GM12873 (cell line): ENCODE measurements around the gene CCDC30.

Source experiments
- TF ChIP-seq, protein P1 (sequence below): IDR thresholded peaks from 2 replicates; pipeline ENCODE4 v1.5.1; 2012; ENCODE audit warnings: low read depth, mild to moderate bottlenecking, moderate library complexity, low read length, control low read depth; ENCODE audit not compliant: insufficient read depth; ENCODE audit errors: missing control alignments

The CCDC30 gene

DNA sequence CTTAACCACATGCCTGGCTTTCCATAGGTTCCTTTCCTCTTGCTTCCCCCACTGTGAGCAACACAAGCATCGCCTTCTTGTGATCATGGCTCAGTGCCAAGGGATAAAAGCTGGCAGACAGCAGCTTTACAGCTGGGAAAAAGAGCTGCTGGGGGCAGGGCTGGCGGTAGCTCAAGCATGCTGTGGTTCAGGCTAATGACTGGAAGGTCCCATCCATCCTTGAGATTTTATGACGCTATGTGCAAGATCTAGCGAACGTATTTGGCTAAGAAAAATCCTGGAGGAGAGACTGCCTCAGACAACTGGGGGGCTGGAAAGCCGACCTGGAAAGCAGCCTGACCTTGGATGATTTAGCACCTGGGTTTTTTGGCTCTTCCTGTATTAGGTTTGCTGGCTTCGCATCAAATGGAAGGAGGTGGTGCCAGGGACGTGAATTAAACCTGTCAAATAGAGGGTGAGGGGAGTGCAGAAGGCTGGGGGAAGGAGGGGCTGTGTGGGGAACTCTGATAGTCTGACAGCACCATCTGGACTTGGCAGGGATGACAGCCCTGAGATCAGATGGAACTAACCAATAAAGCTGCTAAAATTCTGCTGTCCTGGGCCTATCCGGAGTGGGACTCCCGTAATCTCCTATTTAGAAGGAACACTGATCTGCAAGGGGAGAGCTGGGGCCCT lies 42.0 kb upstream of the CCDC30 start:
- TF ChIP-seq, protein P1, sequence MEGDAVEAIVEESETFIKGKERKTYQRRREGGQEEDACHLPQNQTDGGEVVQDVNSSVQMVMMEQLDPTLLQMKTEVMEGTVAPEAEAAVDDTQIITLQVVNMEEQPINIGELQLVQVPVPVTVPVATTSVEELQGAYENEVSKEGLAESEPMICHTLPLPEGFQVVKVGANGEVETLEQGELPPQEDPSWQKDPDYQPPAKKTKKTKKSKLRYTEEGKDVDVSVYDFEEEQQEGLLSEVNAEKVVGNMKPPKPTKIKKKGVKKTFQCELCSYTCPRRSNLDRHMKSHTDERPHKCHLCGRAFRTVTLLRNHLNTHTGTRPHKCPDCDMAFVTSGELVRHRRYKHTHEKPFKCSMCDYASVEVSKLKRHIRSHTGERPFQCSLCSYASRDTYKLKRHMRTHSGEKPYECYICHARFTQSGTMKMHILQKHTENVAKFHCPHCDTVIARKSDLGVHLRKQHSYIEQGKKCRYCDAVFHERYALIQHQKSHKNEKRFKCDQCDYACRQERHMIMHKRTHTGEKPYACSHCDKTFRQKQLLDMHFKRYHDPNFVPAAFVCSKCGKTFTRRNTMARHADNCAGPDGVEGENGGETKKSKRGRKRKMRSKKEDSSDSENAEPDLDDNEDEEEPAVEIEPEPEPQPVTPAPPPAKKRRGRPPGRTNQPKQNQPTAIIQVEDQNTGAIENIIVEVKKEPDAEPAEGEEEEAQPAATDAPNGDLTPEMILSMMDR: no peak

DNA sequence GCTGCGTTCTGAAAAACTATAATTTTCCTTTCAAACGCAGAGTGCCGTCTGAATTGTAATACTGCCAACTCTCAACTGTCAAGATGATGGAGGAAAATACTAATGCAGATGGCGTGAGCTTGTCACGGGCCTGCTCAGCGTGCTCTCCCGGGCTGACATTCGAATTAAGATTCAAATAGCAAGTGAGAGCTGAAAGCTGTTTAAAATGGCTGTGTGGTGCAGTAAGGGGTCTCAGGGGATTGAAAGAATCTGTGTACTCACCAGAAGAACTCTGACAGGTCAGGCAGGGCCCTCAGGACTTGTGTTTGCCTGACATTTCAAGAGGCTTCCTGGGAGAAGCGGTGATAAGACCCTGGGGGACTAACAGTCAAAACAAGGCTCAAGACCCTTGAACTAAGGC lies 40.3 kb upstream of the CCDC30 start:
- TF ChIP-seq, protein P1: no peak

DNA sequence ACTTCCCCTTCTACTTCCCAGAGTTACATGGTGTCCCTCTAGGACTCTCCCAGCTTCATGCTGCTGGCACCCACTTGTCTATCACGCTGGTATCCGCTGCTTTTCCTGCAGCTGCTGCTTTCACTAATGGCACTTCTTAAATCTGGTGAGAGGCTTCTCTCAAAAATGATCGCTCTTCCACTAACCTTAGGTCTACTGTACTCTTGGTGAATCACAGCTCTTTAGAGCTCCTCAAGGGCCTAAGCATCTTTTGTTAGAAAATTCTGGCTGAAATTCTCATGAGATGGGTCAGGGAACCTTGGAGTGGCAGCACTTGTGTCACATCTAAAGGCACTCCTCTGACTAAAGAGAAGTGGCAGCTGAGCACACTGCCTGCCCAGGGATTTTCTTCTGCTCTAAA lies 39.4 kb upstream of the CCDC30 start:
- TF ChIP-seq, protein P1: no peak

DNA sequence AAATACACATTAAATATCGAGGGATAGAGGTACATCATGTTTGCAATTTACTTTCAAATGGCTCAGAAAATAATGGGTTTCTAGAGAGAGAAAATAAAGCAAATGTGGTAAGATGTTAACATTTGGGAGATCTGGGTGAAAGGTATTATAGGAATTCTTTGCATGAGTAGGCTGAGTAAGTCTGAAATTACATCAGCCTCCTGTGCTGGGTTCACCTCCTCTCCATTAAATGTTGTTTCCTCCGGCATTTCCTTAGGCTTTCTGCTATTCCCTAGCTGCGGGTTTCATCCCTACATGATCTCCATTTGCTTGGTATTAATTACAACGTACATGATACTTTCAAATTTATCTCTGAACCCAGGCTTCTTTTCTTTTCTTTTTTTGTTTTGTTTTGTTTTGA lies 38.9 kb upstream of the CCDC30 start:
- TF ChIP-seq, protein P1: no peak

DNA sequence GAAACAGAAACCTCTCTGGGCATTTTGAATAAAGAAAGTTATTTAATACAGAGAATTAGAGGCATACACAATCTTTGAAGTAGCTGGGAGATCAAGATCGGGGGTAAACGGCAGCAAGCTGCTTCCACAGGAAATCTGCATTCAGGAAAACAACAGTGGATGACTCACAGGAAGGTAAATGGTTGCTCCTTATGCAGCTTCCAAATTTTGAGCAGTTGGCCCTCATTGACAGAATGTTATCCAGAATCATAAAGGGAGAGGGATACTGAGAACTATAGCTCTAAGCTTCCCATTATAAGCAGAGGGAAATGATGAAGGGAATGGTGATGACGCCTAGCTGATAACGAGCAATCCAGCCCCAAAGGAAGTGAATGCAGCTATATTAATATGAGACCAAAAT lies 35.8 kb upstream of the CCDC30 start:
- TF ChIP-seq, protein P1: no peak

DNA sequence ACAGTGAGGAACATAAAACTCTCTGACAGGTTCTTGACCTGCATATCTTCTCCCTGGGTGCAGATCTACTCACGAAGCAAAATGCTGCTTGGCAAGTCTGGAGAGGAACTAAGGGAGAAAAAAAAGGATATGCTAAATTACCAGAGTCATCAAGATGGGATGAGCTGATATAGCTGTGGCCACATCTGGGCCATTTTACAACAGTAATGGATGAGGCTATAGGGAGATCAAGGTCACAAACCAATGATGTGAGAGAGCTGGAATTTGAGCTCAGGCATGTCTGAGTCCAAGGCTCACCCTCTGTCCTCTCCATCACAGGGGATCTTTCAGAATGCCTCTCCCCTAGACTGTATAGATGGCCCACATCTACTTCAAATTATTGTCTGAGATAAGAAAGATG lies 33.5 kb upstream of the CCDC30 start:
- TF ChIP-seq, protein P1: no peak

DNA sequence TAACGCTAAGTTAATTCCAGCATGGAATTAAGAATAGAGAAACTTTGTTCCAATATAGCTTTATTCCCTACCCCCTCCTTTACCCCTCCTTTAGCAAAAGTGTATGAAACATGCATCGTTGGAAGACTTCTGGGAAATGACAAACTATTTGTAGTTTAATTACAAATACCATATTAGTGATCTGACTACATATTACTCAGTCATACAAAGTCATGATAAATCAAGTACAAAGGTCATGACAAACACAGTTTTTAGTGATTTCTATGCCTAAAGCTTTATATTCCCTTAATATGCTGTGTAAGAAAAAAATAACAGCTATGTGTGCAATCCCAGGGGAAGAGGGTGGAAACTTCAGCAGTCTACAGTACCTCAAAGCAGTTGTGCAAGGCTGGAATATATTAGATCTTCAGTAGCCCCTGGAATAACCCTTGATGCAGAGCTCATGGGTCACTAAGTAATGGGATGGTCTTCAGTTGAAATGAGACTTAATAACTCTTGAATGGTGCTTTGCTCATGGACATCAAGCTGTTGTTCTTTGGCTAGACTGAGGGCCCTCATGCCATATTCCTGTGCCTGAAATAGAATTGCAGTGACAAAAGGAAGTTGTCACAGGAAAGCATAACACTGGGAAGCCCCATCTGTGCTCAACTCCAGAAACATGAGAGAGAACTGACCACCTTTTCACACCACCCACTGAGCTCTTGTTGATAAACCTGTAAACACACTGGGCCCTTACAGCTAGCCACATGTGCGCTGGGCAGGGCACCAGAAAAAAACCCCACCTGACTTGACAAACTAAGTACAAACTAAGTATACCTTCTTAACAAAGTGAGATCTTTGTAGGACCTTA lies 32.6 kb upstream of the CCDC30 start:
- TF ChIP-seq, protein P1: no peak
